ENCODE results near the gene DYNLRB1. TPM values are rescaled to one million over a fixed set of nuclear protein-coding genes. Genes with fewer than 3 reads are reported as not detected.

DYNLRB1 gene
- total and polyA plus RNA-seq, 2 of the 13 experiments (the other 11 are each of a cell fraction or from before 2014, with no cell fraction given): 140 to 244 TPM

GRCh38 chr20:34522969-34523871 is 7.0 kb downstream of the DYNLRB1 start (continued):
- peak; percentile 83 for TF ChIP-seq ZFP91 (CRISPR knock-in tag; IDR thresholded peaks at IDR 0.05; ENCODE audit: borderline replicate concordance)
- no peak; the same call in 1 of the 2 replicates for TF ChIP-seq NCOA2 (CRISPR knock-in tag; IDR thresholded peaks at IDR 0.05)
- no peak for TF ChIP-seq CBX2 (IDR thresholded peaks at IDR 0.05; ENCODE audit: low read depth, low read length)
- no peak for TF ChIP-seq CBX2 (CRISPR knock-in tag; IDR thresholded peaks at IDR 0.05; ENCODE audit: low read depth)
- peak; percentile 15 for TF ChIP-seq IKZF4 (CRISPR knock-in tag; IDR thresholded peaks at IDR 0.05; ENCODE audit: borderline replicate concordance, low read depth, not compliant biosample characterization)
- no peak for TF ChIP-seq ZFP36L2 (CRISPR knock-in tag; IDR thresholded peaks at IDR 0.05)
- peak; percentile 56; the same call in 1 of the 2 replicates for TF ChIP-seq ELF3 (CRISPR knock-in tag; IDR thresholded peaks at IDR 0.05)
- peak; percentile 74; the same call in 1 of the 2 replicates for TF ChIP-seq ZNF276 (CRISPR knock-in tag; IDR thresholded peaks at IDR 0.05; ENCODE audit: low read depth)
- no peak for TF ChIP-seq TMF1 (CRISPR knock-in tag; IDR thresholded peaks at IDR 0.05; ENCODE audit: low read depth)
- no peak for TF ChIP-seq ZFP90 (CRISPR knock-in tag; IDR thresholded peaks at IDR 0.05; ENCODE audit: borderline replicate concordance)
- TF ChIP-seq BORCS8-MEF2B (CRISPR knock-in tag; IDR thresholded peaks at IDR 0.05): no peak; the same call in 1 of the 2 replicates
- TF ChIP-seq BCLAF1 (IDR thresholded peaks at IDR 0.05): no peak
- peak; percentile 43; the same call in 1 of the 2 replicates for TF ChIP-seq TFAP4 (IDR thresholded peaks at IDR 0.05; ENCODE audit: borderline replicate concordance, low read depth)
- 0 out of 2 replicates have a peak, but pooled peaks have one; percentile 46 for TF ChIP-seq E2F5 (CRISPR knock-in tag; conservative IDR thresholded peaks at IDR 0.05)
- no peak; the same call in 1 of the 2 replicates for TF ChIP-seq ZNF839 (CRISPR knock-in tag; IDR thresholded peaks at IDR 0.05; ENCODE audit: borderline replicate concordance)
- no peak for TF ChIP-seq NFE2L1 (CRISPR knock-in tag; IDR thresholded peaks at IDR 0.05; ENCODE audit: borderline replicate concordance)
- peak; percentile 15 for TF ChIP-seq PRPF4 (IDR thresholded peaks at IDR 0.05; ENCODE audit: low read depth, low read length, poor library complexity, severe bottlenecking)
- TF ChIP-seq ZFP36 (IDR thresholded peaks at IDR 0.05; ENCODE audit: borderline replicate concordance, low read depth, low read length, partially characterized antibody): no peak

All from HepG2 (cell line).